ENCODE results near the gene RPP25. TPM values are rescaled to one million over a fixed set of nuclear protein-coding genes. Genes with fewer than 3 reads are reported as not detected.
"Not testable (repeated sequence)": the region's sequence is repeated elsewhere in the genome, so short reads cannot be mapped to it uniquely, and the experiment has no call there.

The RPP25 gene
- polyA plus RNA-seq, 10 donors = 0.69 to 1.9 (median 1.4) TPM

DNA sequence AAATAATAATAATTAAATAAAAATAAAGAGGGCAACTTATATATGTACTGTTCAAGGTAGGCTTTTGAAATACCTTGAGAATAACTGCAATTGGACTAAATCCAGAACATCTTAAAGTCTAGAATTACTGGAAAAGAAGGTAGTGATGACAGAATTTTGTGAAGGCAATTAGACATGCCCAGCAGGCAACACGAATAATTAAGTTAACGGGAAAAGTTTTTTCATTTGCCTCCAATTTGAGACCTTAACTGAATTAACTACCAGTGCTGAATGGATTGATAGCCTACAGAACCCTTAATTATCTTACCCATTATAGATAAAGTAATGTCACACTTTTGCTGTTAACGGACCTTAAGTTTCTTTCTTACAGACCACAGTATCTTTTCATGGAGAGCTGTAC lies 32.0 kb downstream of the RPP25 start:
- DNase-seq = no peak

DNA sequence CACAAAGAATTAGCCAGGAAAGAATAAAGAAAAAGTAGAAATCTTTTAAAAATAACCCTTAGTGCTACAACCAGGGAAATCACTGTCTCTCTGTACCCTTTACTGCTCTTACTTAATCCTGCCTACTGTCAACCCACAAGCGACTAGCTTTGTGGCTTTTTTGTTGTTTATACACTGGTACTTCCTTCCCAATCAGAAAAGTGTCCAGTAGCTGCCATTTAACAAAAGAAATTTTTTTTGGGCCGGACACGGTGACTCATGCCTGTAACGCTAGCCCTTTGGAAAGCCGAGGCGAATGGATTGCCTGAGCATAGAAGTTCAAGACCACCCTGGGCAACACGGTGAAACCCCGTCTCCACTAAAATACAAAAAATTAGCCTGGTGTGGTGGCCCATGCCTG lies 36.1 kb downstream of the RPP25 start:
- no peak for DNase-seq

DNA sequence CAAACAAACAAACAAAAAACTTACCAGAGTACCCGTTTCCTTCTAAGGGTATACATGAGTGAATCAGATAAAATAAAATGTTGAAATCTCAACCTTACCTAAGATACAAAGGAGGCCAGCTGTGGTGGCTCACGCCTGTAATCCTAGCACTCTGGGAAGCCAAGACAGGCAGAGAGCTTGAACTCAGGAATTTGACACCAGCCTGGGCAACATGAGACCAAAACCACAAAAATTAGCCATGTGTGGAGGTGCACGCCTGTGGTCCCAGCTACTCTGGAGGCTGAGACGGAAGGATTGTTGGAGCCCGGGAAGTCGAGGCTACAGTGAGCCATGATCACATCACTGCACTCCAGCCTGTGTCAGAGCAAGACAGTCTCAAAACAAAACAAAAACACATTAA lies 38.9 kb downstream of the RPP25 start:
- DNase-seq = no peak

DNA sequence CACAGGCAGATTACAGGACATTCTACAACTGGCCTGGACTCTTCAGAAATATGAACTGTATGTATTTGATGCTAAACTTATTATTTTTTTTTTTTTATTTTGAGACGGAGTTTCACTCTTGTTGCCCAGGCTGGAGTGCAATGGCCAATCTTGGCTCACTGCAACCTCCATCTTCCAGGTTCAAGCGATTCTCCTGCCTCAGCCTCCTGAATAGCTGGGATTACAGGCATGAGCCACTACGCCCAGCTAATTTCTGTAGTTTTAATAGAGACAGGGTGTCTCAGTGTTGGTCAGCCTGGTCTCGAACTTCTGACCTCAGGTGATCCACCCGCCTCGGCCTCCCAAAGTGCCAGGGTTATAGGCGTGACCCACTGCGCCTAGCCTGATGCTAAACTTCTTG lies 42.8 kb downstream of the RPP25 start:
- not testable (repeated sequence) for DNase-seq

DNA sequence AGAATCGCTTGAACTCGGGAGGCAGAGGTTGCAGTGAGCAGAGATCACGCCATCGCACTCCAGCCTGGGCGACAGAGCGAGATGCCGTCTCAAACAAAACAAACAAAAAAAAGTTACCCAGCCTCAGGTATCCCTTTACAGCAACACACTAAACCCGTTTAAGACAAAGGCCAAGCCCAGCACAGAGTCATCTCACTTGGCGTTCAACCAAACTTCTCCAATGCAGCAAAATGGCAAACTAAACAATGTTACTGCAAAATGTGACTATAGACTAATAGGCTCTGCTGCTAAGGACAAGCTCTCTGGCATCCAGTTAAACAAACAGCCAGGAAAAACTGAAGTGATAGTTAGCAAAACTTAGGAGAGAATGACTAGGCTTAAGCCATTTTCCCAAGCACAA lies 43.5 kb downstream of the RPP25 start:
- DNase-seq = no peak

DNA sequence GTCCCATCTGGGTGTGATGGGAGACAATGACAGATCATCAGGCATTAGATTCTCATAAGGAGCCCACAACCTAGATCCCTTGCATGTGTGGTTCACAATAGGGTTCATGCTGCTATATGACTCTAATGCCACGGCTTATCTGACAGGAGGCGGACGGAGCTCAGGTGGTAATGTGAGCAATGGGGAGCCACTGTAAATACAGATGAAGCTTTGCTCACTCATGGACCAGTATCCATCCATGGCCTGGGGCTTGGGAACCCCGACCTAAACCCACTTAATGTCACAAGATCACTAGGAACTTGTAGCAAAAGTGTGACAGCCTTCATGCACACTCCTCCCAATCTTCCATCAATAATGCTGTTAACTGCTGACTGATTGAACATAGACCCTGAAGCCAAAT lies 47.9 kb downstream of the RPP25 start:
- no peak for DNase-seq

DNA sequence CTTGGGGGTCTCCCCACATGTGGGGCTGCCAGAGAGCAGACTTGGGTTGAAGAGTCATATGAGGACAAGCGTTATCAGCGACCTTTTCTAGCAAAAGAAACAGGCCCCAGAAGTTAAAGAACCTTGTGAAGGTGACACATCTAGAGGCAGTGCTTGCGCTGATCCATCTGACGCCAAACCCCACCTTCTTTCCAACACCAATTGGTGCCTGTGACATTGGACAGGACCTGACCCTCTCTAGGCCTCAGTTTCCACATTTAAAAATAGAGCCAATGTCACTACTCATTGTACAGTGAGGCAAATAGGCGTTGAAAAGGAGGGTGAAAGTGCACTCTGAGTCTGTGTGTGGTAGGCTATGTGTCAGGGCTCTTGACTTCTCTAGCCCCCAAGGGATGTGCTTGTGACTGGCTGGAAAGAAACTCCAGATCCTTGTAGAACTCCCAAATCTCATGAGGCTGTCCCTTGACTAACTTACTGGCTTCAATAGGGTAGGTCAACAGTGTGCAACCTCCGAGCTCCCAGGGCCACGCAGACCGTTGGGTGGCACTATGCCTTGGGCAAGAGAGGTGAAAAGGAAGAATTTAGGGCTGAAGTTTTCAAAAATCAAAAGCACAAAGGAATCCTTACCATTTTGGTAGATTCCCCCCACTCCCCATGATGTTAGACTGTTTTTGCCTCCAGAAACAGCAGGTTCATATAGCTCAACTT lies 49.3 kb downstream of the RPP25 start:
- DNase-seq = no peak

DNA sequence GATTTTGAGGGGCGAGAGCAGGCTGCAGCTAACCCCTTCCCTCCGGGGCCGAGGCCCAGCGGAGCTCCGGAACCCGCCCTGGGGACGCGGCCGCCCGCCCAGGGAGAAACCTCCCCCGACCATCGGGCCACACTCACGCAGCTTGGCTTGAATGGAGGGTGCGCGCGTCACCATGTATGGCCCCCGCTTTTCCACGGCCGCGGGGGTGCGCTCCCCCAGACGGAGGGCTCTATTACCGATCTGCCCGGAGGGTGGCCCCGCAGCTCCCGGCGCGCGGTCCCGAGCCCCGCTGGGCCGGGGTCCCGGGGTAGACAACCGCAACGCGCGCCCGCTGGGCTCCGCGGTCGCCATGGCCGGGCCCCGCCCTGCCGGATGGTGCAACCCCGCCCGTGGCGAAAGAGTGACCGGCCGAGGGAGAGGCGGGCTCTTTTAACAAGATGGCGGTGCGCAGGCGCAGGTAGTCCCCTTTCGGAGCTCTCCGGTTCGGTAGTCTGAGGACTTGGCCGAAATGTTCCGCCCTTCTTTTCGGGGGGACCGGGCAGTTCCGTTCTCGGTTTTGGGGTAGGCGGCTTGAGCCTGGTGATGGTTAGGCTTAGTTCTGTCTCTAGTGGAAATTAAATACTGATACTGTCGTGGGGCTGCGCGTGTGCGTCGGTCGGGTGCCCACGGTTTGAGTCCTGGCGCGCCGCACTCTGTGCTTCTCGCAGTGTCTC lies 50.0 kb downstream of the RPP25 start, which contains the start of gene FAM219B:
Gene FAM219B (minus strand): TSS at position 402 of the 713 bp plus-strand sequence. CDS start 51 bp downstream, at position 351.
- DNase-seq = peak; percentile 86 to 96 (median 93)

DNA sequence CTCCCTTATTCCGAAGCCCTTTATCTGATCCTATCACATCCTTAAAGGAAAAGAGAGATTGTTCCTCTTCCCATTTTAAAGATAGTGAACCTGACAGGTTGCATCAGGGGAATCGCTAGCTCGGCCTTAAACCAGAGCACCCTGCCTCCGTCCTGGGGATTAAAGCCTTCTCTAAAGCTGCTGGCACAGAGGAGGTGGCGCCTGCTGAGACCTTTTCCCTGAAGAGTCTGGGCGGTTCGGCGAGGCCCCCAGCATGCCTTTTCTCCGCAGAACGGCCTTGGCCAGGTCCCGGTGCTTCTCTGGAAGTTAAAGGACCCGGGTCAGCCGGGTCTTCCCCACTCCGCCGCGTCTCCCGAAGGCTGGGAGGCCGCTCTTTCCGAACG lies 50.5 kb downstream of the RPP25 start:
- DNase-seq = peak in 1 of 3 donors; percentile 26

Other genes with a start within 250 kb of the RPP25 start
- gene CYP1A1, start 231.2 kb downstream of the RPP25 start, polyA plus RNA-seq (ENCODE audit: insufficient read length in 10 of 10) = under 1 TPM in 1 of 10 donors, not detected in 9; 0.38 TPM
- under 1 TPM in 7 of 10 donors, not detected in 3; 0.04 to 0.17 (median 0.08) TPM for gene CYP1A2, start 207.9 kb downstream of the RPP25 start, polyA plus RNA-seq (ENCODE audit: insufficient read length in 10 of 10)
- gene CSK, start 174.7 kb downstream of the RPP25 start, polyA plus RNA-seq (ENCODE audit: insufficient read length in 10 of 10) = 10 to 100 TPM; 23.1 to 42.0 (median 32.1) TPM
- gene LMAN1L, start 143.9 kb downstream of the RPP25 start, polyA plus RNA-seq (ENCODE audit: insufficient read length in 10 of 10) = under 1 TPM in 1 of 10 donors, not detected in 9; 0.20 TPM
- under 1 TPM in 1 of 10 donors, not detected in 9; 0.10 TPM for gene CPLX3, start 130.1 kb downstream of the RPP25 start, polyA plus RNA-seq (ENCODE audit: insufficient read length in 10 of 10)
- 10 to 100 TPM; 24.3 to 44.8 (median 30.4) TPM for gene ULK3, start 113.6 kb downstream of the RPP25 start, polyA plus RNA-seq (ENCODE audit: insufficient read length in 10 of 10)
- 10 to 100 TPM; 49.3 to 63.3 (median 54.8) TPM for gene SCAMP2, start 83.4 kb downstream of the RPP25 start, polyA plus RNA-seq (ENCODE audit: insufficient read length in 10 of 10)
- gene MPI, start 66.7 kb downstream of the RPP25 start, polyA plus RNA-seq (ENCODE audit: insufficient read length in 10 of 10) = 10 to 100 TPM; 47.8 to 64.6 (median 56.9) TPM
- gene FAM219B, start 49.9 kb downstream of the RPP25 start, polyA plus RNA-seq (ENCODE audit: insufficient read length in 10 of 10) = 10 to 100 TPM; 37.0 to 55.6 (median 43.6) TPM
- 100 to 1,000 TPM; 192 to 258 (median 234) TPM for gene COX5A, start 18.7 kb downstream of the RPP25 start, polyA plus RNA-seq (ENCODE audit: insufficient read length in 10 of 10)
- 1 to 10 TPM; 2.8 to 7.5 (median 4.9) TPM for gene SCAMP5, start 38.8 kb upstream of the RPP25 start, polyA plus RNA-seq (ENCODE audit: insufficient read length in 10 of 10)
- 1 to 10 TPM; 4.9 to 8.7 (median 7.1) TPM for gene PPCDC, start 66.8 kb upstream of the RPP25 start, polyA plus RNA-seq (ENCODE audit: insufficient read length in 10 of 10)
- gene C15orf39, start 245.1 kb upstream of the RPP25 start, polyA plus RNA-seq (ENCODE audit: insufficient read length in 10 of 10) = 10 to 100 TPM in 5 of 10 donors, 1 to 10 TPM in 5; 7.1 to 15.3 (median 10.0) TPM

Measured in muscle of back (tissue), 11 donors.